Tibial nerve (tissue), 3 donors: ENCODE data around the gene LCN2.

ENCODE experiments used
- POLR2A ChIP-seq, 2 donors: fragments of 450-650 bp; IDR thresholded peaks; one replicate each; pipeline ENCODE4 v1.6.1; 2017; ENCODE audit warnings: antibody characterized with exemption in 2 of 2, mild to moderate bottlenecking in 2 of 2, moderate library complexity in 2 of 2
- TF ChIP-seq, protein P1 (sequence below), 5 experiments: fragments of 200-600 bp in 3 of 5; fragments of 450-650 bp in 2 of 5; sonication (generic) in 3 of 5; IDR thresholded peaks; one replicate each; pipeline ENCODE4 v1.5.1; 2016 to 2019; ENCODE audit warnings: antibody characterized with exemption in 5 of 5, mild to moderate bottlenecking in 3 of 5, moderate library complexity in 2 of 5

DNA sequence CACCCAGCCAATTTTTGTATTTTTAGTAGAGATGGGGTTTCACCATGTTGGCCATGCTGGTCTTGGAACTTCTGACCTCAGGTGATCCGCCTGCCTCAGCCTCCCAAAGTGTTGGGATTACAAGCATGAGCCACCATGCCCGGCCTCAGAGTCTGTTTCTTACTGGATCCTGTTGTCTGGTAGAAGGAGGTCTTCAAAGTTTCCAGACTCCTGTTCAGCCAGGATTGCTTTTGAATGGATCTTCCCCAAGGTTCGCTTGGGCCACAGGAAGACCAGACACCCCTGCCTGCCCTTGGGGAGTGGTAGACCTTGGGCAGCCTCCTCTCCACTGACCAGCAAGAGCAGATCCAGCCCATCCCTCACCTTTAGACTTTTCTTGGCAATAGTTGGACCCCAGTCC lies 7.6 kb upstream of the LCN2 start:
- TF ChIP-seq, protein P1, sequence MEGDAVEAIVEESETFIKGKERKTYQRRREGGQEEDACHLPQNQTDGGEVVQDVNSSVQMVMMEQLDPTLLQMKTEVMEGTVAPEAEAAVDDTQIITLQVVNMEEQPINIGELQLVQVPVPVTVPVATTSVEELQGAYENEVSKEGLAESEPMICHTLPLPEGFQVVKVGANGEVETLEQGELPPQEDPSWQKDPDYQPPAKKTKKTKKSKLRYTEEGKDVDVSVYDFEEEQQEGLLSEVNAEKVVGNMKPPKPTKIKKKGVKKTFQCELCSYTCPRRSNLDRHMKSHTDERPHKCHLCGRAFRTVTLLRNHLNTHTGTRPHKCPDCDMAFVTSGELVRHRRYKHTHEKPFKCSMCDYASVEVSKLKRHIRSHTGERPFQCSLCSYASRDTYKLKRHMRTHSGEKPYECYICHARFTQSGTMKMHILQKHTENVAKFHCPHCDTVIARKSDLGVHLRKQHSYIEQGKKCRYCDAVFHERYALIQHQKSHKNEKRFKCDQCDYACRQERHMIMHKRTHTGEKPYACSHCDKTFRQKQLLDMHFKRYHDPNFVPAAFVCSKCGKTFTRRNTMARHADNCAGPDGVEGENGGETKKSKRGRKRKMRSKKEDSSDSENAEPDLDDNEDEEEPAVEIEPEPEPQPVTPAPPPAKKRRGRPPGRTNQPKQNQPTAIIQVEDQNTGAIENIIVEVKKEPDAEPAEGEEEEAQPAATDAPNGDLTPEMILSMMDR (IDR thresholded peaks at IDR 0.05), result no peak
- TF ChIP-seq POLR2A (IDR thresholded peaks at IDR 0.05), result no peak
